Measurements from ENCODE around the gene ROBO1.

Gene ROBO1

DNA sequence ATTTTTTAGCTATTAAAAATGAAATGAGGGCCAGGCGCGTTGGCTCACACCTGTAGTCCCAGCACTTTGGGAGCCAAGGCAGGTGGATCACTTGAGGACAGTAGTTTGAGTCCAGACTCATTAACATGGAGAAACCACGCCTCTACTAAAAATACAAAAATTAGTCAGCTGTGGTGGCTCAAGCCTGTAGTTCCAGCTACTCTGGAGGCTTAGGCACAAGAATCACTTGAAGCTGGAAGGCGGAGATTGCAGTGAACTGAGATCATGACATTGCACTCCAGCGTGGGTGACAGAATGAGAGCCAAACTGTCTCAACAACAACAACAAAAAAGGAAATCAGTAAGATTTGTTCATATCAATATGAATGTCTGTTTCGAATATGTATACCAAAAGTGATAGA is 517.1 kb downstream of the ROBO1 start:
- no peak for DNase-seq (ENCODE audit: low read depth in 2 of 2, low spot score in 1 of 2)

DNA sequence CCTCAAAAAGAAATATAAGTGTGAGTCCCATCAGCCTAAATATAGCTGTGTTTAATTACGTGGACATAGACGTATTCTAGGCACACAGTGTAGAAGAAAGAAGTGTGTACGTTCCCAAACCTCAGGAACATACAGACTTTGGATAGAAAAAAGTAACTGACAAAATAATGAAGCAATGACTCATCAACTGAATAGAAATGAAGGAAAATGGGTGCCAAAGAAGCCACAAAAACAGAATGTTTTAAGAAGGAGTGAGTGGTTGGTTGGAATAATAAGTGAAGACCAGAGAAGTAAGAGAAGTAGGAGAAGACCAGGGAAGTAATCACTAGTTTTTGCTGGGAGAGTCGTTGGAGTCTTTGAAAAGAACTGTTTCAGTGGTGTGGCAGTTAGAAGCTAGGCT is 518.1 kb downstream of the ROBO1 start:
- no peak for DNase-seq (ENCODE audit: low read depth in 2 of 2, low spot score in 1 of 2)

GRCh38 chr3:79247725-79248043 is 520.1 kb downstream of the ROBO1 start:
- no peak for DNase-seq (ENCODE audit: low read depth in 2 of 2, low spot score in 1 of 2)

DNA sequence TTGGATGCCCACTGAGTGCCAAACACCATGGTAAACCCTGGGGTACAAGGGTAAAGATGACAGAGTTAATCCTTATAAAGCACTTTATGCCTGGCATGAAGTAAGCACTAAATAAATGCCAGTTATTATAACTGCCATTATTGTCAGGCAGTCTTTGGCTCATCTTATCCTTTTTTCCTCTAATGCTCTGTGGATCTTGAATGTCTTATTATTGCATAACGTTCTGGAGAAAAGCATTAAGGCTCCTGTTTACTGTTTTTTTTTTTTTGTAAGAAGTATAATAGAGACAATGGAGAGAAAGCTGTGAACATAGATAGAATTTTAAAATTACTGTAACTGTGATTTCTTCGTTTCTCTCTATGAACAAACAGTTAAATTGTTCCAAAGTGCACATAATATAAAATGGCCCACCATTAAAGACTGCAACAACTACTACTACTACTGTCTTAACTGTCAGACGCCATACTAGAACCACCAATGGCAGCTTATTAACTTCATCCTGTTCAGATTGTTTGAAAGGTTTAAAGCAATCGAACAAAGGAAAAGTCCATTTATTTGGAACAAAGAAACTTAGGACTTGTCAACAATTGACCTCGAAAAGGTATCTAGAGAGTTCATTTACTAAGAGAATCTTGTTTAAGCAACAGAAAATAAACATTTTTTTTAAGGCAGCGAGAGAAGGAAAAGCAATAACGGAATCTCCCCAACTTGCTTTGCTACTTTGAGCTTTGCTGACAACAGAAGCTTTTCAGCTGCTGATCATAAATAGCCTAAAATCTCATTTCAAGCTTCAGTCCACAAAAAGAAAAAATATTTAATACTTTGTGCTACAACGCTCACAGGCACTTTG is 520.7 kb downstream of the ROBO1 start:
- no peak for DNase-seq (ENCODE audit: low read depth in 2 of 2, low spot score in 1 of 2)

DNA sequence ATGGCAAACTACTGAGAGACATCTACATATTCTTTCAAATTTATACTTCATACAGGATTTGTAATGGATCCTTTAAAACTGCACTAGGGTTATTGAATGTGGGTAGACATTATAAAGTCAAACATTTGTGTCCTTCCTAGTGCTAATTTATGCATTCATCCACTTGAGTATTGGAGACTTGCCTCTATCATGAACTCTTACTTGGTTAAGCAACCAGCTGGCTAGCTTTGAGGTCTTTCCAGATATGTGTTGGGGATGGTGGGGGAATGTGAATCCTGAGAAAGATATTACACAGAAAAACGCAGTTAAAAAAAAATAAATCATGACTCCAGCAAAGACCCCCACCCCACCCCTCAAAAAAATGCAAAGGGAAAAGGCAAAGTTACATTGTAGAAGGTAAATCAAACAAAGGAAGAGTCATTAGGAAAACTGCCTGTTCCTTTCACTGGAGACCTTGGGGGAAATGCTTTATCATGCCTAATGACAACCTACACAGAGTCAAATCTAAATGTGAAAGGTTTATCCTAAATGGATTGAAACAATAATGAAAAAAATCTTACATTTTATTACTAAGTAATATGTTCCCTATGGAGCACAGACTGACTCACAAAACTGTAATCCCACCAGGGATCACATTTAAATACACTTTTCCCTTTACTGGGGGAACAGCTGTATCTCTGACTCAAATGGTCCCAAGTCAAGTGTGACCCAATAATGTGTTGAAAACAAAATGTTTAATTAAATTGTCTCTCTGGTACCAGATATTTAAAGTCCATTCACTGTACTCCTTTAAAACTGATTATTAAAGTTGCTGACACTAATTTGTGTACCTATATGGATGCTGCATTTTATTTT is 522.3 kb downstream of the ROBO1 start:
- DNase-seq (ENCODE audit: low read depth in 2 of 2, low spot score in 1 of 2): no peak

- no peak for DNase-seq (ENCODE audit: low read depth in 2 of 2, low spot score in 1 of 2)
These were observed 531.3 kb downstream of the ROBO1 start for GRCh38 chr3:79236496-79236895.

- DNase-seq (ENCODE audit: low read depth in 2 of 2, low spot score in 1 of 2): no peak
These were observed 534.3 kb downstream of the ROBO1 start for GRCh38 chr3:79233431-79234060.

- DNase-seq (ENCODE audit: low read depth in 2 of 2, low spot score in 1 of 2): no peak
These were observed 537.5 kb downstream of the ROBO1 start for GRCh38 chr3:79230266-79230665.

- no peak for DNase-seq (ENCODE audit: low read depth in 2 of 2, low spot score in 1 of 2)
These were observed 550.7 kb downstream of the ROBO1 start for GRCh38 chr3:79217096-79217495.

GRCh38 chr3:79215286-79215685 is 552.5 kb downstream of the ROBO1 start:
- DNase-seq (ENCODE audit: low read depth in 2 of 2, low spot score in 1 of 2): no peak

- no peak for DNase-seq (ENCODE audit: low read depth in 2 of 2, low spot score in 1 of 2)
These were observed 556.0 kb downstream of the ROBO1 start for GRCh38 chr3:79211586-79212359.

GRCh38 chr3:79204351-79204750 is 563.4 kb downstream of the ROBO1 start:
- no peak for DNase-seq (ENCODE audit: low read depth in 2 of 2, low spot score in 1 of 2)

- no peak for DNase-seq (ENCODE audit: low read depth in 2 of 2, low spot score in 1 of 2)
These were observed 564.7 kb downstream of the ROBO1 start for GRCh38 chr3:79203144-79203519.

- DNase-seq (ENCODE audit: low read depth in 2 of 2, low spot score in 1 of 2): no peak
These were observed 565.2 kb downstream of the ROBO1 start for GRCh38 chr3:79202471-79203143.

GRCh38 chr3:79200456-79200855 is 567.3 kb downstream of the ROBO1 start:
- no peak for DNase-seq (ENCODE audit: low read depth in 2 of 2, low spot score in 1 of 2)

DNA sequence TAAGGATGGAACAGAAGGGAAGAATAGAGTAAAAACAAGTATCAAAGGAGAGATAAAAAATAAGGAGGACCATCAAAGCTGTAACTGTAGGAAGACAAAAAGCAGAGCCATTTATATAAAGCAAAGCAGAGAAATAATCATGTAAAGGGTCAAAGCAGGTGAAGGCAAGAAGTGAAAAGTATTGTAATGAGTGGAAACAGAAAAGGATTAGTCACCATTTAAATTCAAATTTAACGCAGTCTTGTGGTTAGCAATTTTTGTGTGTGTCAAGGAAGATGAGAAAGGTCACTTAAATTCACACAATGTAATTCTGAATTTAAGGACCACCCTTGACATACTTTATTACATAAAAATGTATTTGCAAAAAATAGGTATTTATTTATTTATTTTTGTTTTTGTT is 567.8 kb downstream of the ROBO1 start:
- DNase-seq (ENCODE audit: low read depth in 2 of 2, low spot score in 1 of 2): no peak

- DNase-seq (ENCODE audit: low read depth in 2 of 2, low spot score in 1 of 2): no peak
These were observed 580.4 kb downstream of the ROBO1 start for GRCh38 chr3:79187426-79187825.

DNA sequence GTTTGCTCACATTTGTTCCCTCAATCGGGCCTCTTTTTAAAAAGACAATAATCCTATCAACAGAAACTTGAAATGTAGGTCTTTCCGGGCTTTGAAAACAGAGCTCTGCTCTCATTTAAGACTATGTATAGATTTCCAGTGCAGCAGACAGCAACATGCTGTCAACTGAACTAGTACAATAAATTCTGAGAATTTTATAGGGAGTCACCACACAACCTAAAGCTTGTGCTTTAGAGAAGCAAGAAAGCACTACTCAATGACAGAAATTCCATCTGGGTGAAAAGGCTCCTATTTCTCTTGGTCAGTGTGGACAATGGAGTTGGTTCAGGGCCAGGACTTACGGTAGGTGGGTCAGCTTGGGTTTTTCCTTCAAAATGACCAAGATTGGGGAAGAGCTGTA is 583.5 kb downstream of the ROBO1 start:
- no peak for DNase-seq (ENCODE audit: low read depth in 2 of 2, low spot score in 1 of 2)

- no peak for DNase-seq (ENCODE audit: low read depth in 2 of 2, low spot score in 1 of 2)
These were observed 584.3 kb downstream of the ROBO1 start for GRCh38 chr3:79183496-79183895.

GRCh38 chr3:79178471-79179180 is 589.2 kb downstream of the ROBO1 start:
- DNase-seq (ENCODE audit: low read depth in 2 of 2, low spot score in 1 of 2): no peak

Measured in stimulated activated CD8-positive, alpha-beta memory T cell treated with anti-CD3 and anti-CD28 coated beads, Interleukin-4, amount 100 ng/mL, for 4 hours (primary cell).